HG03103 (cell line): ENCODE measurements around the gene XRCC5.
A peak's percentile ranks its signal among the peaks of the same experiment; 100 is the strongest.
"Not testable (repeated sequence)": the region's sequence is repeated elsewhere in the genome, so short reads cannot be mapped to it uniquely, and the experiment has no call there.

Source experiments
- ATAC-seq: cut with Tn5 transposase; IDR thresholded peaks from one replicate; pipeline ENCODE4 v1.9.1; 2021; ENCODE audit warnings: low read depth; ENCODE audit not compliant: unreplicated experiment

XRCC5 gene

DNA sequence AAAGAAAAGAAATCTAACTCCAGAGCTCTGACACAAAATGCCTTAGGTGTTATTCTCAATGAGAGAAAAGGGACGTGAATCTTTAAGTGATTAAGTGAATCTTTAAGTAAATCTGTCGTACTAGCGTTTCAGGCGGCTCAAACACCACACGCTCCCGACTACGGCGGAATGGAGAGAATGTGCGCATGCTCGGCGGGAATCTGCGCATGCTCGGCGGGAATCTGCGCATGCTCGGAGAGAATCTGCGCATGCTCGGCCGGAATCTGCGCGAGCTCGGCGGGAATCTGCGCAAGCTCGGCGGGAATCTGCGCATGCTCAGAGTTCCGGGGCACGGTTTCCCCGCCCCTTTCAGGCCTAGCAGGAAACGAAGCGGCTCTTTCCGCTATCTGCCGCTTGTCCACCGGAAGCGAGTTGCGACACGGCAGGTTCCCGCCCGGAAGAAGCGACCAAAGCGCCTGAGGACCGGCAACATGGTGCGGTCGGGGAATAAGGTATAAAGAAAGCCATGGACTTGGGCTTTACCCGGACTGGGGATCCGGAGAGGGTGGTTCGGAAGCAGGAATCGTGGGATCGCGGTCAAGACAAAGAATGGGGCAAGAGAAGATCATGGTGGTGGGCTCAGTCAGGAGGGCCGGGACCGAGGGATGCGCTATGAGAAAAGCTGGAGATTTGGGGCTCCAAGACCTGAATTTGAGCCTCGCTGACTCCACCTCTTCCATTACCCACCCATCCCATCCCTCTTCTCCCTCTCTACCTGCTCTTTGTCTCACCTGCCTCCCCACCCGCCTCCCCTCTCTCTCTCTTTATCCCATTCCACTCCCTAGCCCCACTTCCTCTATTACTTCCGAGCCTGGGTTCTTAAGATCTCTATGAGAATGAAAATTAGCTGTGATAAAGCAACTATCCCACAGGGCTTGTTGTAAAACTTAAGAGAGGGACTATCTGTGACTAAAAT lies at the start of gene XRCC5:
XRCC5 (plus strand) TSS at position 382 of the 955 bp plus-strand sequence; CDS start at position 471, 89 bp downstream.
- ATAC-seq: peak; percentile 40

DNA sequence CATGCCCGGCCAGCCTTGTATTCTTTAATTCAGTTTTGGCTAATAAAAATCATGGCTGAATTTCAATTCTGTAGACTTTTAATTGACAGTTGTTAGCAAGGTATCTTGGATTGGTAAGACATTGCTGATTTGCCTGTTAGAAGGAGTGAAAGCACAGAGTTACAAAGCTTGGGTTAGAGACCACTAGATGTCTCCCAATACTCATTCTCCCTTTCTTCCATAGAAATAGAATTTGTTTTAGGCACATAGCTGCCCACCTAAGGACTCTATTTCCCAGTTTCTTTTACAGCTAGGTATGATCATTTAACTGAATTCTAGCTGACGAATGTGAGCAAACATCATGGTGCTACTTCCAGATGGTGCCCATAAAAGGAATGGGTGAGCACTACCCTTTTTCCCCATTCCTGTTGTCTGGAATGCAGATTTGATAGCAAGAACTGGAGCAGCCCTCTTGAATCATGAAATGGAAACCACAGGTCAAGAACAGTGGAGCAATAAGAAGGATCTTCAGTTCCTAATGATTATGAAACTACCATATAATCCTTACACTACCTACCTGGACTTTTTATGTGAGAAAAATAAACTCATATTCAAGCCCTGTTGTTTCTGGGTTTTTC lies 45.0 kb upstream of the XRCC5 start:
- no peak for ATAC-seq

DNA sequence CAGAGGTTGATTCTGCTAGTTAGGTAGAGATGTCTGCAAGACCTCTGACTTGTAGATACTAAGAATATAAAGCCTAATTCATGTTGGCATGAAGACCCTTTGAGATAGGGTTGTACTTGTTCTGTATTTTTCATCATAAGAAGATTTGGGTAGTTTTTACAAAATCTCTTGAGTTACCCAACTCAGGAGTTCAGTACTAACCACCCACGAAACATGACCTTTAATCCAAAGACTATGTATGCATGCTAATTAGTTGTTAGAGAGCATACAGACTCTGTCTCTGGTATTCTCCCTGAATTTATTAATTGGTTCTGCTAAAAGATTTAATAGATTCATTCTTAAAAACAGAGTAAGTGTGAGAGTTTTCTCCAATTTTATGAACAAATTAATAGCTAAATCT lies 44.5 kb upstream of the XRCC5 start:
- no peak for ATAC-seq

DNA sequence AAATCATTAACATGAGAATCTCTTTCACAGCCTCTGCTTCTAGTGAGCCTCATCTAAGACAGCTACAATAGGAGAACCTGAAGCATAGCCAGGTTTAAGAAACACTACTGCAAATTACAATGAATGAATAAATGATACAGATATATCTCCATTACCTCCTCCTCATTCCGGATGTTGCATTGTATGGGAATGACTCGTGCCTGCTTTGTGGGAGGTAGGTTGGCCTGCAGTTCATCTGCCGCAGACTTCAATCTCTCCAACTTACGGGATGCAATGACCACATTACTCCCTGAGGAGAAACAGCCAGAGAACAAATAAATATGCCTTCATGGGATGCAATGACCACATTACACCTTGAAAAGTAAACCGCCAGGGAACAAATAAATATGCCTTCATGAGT lies 42.9 kb upstream of the XRCC5 start:
- no peak for ATAC-seq

DNA sequence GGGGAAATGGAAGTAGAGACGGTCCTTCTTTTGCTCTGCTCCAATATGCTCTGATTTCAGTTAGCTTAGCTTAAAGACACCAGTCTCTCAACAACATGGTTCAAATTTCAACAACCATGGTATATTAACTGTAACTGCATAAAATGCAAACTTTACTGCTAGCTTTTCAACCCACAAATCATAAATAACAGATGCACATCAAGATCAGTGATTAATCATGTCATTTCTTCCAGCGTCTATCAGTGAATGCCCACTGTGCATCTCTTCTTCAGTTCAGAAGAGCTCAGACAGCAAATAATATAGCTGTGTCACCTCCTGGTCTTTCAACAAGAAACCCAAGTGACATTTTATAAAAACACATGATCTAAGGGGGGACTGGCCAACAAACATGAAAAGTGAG lies 40.1 kb upstream of the XRCC5 start:
- no peak for ATAC-seq

DNA sequence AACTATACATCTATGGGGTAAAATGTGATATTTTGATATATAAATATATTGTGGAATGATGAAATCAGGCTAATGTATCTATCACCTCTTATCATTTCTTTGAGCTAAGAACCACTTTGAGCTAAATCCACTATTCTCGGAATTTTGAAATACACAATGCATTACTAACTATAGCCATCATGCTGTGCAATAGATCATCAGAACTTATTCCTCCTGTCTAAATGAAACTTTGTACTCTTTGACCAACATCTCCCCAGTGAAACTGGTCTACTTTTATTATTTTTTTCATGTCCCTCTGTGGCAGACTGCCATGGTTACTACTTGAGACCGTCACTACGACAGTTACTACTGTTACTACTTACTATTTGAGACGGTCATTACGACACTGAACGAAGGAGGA lies 39.0 kb upstream of the XRCC5 start:
- no peak for ATAC-seq

DNA sequence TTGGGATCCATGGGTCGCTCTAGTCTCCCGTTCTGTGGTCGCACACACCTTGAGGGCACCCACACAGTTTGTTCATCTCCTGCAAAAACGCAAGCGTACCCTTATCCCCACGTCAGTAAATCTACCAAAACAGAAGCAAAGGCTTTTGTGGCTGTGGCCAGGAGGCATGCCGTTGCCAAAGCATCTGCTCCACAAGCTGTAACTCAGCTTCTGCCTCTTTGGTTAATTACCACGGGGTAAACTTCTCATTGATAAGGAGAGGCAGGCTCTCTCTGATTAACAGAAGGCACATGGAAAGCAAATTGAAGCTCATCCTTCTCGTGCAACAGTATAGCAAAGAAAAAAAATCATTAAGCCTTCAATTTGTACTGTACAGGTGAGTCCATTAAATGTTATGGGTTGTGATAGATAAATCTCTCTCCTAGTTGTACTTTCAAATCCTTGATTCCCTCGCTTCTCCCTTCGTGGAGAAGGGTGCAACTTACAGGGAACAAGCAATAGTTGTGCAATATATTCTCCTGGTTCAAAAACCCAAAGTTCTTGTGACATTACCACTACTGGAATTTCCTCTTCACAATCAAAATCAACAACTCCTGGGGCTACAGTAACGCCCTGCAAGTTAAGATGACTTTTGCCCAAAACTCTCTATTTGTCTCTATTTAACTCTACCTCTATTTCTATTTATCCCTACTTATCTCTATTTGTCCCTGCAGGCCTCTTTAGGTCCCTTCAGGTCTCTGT lies 37.9 kb upstream of the XRCC5 start:
- no peak for ATAC-seq

DNA sequence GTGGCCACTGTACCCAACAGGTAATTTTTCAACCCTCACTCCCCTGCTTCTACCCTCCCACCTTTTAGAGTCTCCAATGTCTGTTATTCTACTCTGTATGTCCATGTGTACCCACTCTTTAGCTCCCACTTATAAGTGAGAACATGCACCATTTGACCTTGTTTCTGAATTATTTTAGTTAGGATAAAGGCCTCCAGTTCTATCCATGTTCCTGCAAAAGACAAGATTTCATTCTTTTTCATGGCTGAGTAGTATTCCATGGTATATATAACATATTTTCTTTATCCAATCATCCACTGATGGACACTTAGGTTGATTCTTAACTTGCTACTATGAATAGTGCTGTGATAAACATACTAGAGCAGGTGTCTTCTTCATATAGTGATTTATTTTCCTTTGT lies 36.7 kb upstream of the XRCC5 start:
- no peak for ATAC-seq

DNA sequence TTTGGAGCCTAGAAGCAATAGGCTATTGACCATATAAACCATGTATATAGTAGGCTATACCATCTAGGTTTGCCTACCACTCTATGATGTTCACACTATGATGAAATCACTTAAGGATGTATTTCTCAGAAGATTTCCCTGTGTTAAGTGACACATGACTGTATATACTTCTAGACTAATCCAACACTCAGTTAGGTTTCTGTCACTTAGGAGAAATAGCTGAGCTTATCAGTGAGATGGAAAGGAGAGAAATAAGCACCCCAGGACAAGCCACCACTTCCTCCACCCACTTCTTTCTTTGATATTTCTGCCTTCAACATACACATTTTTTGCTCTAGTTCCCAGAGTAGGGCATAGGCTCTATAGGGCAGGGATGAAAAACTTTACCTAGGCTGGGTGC lies 35.4 kb upstream of the XRCC5 start:
- no peak for ATAC-seq

DNA sequence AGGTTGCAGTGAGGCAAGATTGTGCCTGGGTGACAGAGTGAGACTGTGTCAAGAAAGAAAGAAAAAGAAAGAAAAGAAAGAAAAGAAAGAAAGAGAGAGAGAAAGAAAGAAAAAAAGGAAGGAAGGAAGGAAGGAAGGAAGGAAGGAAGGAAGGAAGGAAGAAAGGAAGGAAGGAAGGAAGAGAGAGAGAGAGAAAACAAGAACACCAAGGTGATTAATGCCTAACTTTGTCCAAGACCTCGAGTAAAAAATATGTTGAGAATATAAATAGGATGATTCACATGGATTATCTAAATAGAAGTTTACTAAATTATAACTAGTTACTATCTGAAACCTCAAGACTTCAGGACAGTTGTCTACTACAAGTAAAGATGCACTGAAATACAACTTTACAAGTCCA lies 34.8 kb upstream of the XRCC5 start:
- no peak for ATAC-seq

DNA sequence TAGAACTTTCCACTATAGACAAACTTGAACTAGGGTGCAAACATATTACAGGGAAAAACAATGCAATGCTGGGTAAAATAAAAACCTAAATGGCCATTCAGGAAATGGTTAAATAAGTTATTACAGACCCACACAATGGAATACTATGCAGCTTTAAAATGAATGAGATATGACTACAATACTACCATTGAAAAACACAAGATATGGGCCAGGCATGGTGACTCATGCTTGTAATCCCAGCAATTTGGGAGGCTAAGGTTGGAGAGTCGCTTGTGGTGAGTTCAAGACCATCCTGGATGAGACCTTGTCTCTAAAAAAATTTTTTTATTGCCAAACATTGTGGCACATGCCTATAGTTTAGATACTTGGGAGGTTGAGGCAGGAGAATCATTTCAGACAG lies 34.4 kb upstream of the XRCC5 start:
- no peak for ATAC-seq

DNA sequence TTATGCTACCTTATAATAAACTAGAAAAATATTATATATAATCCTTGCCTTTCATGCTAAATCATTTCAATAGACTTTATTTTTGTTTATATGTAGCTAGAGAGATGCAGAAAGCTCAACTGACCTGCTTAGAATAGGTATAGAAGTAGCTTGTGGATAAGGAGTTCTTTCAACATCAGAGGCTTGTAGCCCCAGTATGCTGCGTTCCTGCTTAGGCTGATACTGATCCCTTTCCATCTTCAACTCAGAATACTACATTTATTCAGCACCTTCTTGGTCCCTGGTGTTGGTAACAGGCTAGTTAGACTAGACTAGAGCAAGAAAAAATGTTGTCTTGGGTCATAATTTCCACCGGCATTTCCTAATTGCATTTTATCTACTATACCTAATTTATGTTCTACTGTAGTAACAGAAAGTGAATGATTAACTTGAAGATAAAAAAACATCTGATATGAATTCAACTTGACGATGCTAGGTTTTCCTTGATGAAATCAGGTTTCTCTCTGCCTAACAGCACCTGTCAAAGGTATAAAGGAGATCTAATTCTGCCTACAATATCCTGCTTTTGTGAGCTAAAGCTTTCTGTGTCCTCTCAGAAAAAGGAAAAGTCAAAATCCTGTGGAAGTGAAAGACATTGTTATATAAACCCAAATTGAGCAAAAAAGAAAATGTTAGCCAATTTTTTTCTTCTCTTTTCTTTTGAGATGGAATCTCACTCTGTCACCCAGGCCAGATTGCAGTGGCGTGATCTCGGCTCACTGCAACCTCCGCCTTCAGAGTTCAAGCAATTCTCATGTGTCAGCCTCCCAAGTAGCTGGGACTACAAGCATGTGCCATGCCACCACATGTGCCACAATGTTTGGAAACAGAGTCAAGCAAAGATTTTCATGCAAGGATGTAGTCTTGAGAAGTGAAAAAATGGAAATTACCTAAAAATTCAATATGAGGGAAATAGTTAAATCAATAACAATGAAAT lies 33.4 kb upstream of the XRCC5 start:
- no peak for ATAC-seq

DNA sequence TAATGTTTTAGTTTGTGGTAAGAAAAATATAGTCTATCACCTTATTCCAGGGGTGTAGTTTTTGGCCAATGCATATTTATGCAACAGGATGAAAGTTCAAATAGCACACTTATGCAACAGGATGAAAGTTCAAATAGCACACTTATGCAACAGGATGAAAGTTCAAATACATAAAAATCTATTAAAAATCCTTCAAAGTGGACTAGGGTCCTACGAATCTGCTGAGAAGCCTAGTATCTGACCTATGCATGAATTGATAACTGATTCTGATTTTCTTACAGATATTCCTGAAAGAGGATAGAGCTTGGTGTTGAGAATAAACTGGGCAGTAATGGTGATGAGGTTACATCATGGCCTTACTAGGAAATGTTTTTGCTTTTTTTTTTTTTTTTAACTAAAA lies 30.4 kb upstream of the XRCC5 start:
- ATAC-seq: no peak

DNA sequence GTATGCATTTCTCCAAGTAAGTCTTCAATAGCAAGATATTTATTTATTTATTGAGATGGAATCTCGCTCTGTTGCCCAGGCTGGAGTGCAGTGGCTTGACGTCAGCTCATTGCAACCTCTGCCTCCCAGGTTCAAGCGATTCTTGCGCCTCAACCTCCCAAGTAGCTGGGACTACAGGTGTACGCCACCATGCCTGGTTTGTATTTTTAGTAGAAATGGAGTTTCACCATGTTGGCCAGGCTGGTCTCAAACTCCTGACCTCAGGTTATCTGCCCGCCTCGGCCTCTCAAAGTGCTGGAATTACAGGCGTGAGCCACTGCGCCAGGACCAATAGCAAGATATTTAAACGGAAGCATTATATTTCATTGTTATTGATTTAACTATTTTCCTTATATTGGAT lies 29.1 kb upstream of the XRCC5 start:
- not testable (repeated sequence) for ATAC-seq

DNA sequence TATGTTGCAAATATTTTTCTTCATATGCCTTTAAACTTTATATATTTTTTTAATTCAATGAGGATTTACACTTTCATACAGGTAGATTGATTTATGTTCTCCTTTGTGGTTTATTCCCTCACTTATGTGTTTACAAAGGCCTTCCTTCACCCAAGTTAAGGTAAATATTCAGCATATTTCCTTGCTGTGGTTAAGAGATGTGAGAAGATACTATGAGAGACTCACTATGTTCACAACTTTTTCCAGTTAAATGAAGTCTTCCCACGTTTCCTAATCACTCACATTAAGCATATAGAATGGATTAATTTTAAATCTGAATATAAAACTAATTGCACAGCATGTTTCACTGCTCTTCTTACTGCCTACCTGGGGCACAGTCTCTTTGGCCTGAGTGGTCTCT lies 28.1 kb upstream of the XRCC5 start:
- ATAC-seq: no peak

DNA sequence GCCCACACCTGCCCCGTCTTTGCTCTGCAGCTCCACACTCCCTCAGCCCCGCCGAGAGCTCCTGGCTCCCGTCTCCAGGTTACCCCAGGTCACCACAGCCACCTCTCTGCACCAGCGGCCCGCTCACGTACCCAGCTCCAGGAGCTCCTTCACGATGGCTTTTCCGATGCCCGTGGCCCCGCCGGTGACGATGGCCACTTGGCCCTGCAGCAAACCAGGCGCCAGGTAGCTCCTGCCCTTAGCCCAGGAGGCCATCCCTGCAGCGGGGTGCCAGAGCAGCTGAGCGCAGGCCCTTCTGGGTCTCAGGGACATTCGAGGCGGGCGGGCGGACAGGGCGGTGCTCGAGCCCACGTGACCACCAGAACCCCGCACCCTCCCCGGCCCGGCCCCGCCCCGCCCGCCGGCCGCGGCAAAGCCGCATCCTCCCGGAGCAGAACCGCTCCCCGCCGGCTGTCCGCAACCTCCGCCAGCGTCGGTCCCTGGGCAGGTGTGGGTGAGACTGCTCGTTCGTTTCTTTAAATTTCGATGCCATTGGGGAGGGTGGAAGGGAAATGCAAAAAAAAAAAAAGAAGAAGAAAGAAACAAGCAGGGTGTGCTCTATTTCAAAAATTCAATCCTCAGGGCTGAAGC lies 27.5 kb upstream of the XRCC5 start, which contains the start of the genes PECR and TMEM169:
PECR (minus strand) TSS at position 323 of the 630 bp plus-strand sequence; CDS start at position 255, 68 bp downstream.
TMEM169 (plus strand) TSS at position 433 of the 630 bp plus-strand sequence. CDS start 14,045 bp downstream, outside the sequence.
- ATAC-seq: peak; percentile 90

DNA sequence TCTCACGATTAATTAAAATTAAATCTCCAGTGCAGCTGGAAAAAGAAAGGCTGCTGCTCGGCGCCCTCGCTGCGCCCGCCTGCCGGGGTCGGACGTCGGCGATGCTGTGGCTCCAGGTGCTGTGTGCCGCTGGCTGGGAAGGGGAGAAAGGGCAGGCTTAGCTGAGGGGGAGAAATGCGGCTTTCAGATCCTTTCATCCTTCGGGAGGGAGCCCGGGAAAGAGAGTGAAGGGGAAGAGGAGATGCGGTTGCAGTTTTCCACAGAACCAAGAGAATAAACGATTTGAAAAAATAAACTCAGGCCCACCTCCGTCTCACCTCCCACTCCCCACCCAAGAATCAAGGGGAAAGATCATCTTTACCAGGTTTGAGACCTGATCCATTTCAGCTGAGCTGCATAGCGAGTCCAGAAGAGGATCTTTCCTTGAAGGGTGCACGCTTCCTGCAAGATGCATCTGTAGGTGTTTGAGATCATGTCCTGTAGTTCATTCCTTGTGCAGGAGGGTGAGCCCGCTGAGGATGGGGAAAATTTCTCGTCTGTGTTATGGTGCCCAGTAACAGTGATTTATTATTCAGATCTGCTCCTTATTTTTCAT lies 26.9 kb upstream of the XRCC5 start:
- no peak for ATAC-seq

DNA sequence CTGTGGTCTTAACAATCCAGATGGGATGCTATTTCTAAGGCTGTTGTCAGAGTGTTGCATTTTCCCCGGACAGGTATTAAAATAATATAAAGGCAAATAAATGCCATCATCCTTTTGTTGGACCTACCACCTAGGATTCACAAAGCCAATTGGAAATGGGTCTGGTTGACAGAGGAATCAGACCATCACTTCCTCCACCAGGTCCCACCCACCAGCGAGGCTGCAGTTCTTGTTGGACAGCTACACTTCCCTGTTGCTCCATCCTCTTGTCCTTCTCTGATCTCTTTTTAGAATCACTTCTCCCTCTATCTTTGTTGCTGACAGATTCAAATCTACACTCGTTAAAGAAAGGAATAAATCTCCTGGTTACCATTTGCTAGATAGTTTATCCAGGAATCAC lies 26.3 kb upstream of the XRCC5 start:
- no peak for ATAC-seq
